ENCODE results near the gene ARSK.
"Not testable (repeated sequence)": the region's sequence is repeated elsewhere in the genome, so short reads cannot be mapped to it uniquely, and the experiment has no call there.

Gene ARSK

DNA sequence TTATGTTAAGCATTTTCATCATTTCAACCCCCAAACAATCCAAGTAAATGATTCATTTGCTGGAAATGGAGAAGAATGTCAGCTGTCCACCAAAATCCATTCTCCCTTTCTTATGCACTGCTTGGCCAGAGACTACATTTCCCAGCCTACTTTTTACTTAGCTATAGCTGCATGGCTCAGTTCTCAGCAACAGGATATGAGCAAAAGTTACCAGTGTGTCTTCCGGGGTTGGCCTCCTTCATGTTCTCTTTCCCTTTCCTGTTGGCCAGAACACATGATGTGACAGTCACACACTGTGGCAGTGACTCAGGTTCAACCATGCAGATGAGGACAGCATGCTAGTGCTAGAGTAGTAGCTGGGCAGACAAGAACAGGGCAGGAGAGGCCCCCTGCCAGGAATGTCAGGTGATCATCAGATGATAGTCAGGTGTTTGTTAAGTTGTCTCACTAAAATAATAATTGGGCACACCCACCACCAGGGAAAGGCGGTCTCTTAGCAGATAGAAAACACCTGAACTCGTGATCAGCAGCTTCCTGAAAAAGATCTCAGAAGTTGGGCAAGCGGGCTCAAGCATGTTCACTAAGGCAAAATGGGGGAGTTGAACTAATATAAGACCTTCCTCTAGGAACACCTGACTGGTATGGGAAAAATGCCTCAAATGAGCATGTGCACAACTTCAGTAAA lies 77.2 kb downstream of the ARSK start:
- H3K4me3 ChIP-seq (ENCODE audit: low read depth, low read length), result no peak overlapping the region
- TF ChIP-seq, protein P1, sequence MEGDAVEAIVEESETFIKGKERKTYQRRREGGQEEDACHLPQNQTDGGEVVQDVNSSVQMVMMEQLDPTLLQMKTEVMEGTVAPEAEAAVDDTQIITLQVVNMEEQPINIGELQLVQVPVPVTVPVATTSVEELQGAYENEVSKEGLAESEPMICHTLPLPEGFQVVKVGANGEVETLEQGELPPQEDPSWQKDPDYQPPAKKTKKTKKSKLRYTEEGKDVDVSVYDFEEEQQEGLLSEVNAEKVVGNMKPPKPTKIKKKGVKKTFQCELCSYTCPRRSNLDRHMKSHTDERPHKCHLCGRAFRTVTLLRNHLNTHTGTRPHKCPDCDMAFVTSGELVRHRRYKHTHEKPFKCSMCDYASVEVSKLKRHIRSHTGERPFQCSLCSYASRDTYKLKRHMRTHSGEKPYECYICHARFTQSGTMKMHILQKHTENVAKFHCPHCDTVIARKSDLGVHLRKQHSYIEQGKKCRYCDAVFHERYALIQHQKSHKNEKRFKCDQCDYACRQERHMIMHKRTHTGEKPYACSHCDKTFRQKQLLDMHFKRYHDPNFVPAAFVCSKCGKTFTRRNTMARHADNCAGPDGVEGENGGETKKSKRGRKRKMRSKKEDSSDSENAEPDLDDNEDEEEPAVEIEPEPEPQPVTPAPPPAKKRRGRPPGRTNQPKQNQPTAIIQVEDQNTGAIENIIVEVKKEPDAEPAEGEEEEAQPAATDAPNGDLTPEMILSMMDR (IDR thresholded peaks at IDR 0.05; ENCODE audit: insufficient read depth, low read depth, low read length, missing control alignments), result no peak
- peak; percentile 75 for DNase-seq (ENCODE audit: low read depth)

DNA sequence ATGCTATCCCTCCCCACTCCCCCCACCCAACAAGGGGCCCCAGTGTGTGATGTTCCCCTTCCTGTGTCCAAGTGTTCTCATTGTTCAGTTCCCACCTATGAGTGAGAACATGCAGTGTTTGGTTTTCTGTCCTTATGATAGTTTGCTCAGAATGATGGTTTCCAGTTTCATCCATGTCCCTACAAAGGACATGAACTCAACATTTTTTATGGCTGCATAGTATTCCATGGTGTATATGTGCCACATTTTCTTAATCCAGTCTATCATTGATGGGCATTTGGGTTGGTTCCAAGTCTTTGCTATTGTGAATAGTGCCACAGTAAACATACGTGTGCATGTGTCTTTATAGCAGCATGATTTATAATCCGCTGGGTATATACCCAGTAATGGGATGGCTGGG lies 78.0 kb downstream of the ARSK start:
- DNase-seq (ENCODE audit: low read depth); H3K4me3 ChIP-seq (ENCODE audit: low read depth, low read length): not testable (repeated sequence)

DNA sequence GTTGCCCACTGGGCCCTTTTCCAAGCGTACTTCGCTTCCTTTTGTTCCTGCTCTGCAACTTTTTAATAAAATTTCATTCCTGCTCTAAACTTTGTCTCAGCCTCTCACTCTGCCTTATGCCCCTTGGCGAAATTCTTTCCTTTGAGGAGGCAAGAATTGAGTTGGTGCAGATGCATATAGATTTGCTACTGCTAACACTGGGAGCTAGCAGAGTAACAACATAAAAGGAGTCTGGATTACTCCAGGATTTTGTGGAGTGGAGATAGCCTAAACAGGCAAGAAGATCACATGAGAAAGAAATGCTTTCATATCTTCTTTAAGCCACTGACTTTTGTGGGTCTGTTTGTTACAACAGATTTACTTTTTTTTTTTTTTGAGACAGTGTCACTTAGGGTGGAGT lies 78.8 kb downstream of the ARSK start:
- TF ChIP-seq, protein P1 (IDR thresholded peaks at IDR 0.05; ENCODE audit: insufficient read depth, low read depth, low read length, missing control alignments), result no peak
- H3K4me3 ChIP-seq (ENCODE audit: low read depth, low read length), result no peak overlapping the region
- DNase-seq (ENCODE audit: low read depth), result no peak

DNA sequence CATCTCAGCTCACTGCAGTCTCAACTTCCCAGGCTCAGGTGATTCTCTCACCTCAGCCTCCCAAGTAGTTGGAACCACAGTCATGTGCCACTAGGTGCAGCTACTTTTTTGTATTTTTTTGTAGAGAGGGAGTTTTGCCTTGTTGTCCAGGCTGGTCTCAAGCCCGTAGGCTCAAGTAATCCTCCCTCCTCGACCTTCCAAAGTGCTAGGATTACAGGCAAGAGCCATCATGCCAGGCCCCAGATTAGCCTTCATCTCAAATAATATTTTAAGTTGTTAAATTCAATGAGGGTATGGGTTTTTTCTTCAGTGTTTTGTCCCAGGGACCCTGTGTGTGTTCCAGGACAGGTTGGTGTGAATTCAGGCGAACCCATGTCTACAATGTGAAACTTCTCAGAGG lies 79.2 kb downstream of the ARSK start:
- TF ChIP-seq, protein P1 (IDR thresholded peaks at IDR 0.05; ENCODE audit: insufficient read depth, low read depth, low read length, missing control alignments), result no peak

DNA sequence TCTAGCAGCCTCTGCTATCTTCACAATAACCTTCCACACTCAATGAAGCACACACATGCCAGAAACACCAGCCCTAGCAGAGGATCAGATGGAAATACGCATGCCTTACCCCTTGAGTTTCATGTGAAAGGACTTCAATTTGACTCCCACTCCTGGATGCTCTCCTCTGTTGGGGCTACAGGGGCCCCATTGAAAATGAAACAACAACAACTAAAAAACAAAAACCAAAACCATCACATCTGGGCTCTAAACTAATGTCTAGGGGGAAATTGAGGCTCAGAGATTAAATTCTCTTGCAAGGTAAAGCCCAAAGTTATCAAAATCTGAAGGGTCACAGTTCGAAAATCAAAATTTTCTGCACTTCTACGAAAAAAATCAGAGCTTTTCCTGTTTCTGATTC lies 83.7 kb downstream of the ARSK start:
- no peak for DNase-seq (ENCODE audit: low read depth)
- TF ChIP-seq, protein P1 (IDR thresholded peaks at IDR 0.05; ENCODE audit: insufficient read depth, low read depth, low read length, missing control alignments), result no peak
- H3K4me3 ChIP-seq (ENCODE audit: low read depth, low read length), result peak overlapping the region; percentile 12; the same call in 1 of the 2 replicates

More for the DNA sequence above, 79.2 kb downstream of the ARSK start:
- DNase-seq (ENCODE audit: low read depth), result no peak
- H3K4me3 ChIP-seq (ENCODE audit: low read depth, low read length), result no peak overlapping the region

DNA sequence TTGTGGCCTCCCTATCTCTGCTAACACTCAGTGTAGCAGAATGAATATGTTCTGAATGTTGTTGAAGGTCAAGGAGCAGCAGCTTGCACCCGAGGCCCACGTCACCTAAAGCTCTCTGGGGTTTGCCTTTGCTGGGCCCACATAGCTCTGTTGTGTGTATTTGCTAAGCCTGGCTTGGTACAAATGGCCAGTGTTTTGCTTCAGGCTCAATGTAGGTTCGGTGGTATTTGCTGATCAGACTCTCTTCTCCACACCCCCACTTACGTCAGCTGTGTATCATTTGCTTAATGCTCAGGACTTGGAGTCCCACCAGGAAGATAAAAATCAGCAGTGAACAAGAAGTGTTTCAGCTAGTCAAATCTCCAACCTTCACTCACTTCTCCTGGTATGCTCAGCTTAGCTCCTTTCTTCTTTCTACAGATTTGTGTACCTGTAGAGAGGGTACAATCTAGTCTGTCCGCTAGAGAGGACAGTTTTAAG lies 86.9 kb downstream of the ARSK start:
- TF ChIP-seq, protein P1 (IDR thresholded peaks at IDR 0.05; ENCODE audit: insufficient read depth, low read depth, low read length, missing control alignments), result no peak
- DNase-seq (ENCODE audit: low read depth), result no peak
- H3K4me3 ChIP-seq (ENCODE audit: low read depth, low read length), result no peak overlapping the region

DNA sequence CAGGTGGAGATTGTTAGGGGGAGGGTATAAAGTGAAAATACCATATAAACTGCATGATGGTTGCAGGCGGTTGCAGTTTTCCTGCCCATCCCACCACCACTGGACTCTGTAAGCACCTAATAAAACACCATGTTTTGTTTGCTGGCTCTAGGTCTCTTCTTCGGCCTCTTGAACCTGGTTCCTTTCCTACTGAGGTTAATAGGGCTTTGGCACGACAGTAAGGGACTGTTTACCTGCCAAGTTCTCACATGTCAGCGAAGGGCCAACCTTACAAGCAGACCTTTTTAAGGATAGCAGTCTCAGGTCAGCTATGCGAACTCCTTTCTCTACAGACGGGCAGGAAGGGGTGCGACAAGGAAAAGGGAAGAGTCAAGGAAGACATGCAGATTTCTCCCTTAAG lies 88.3 kb downstream of the ARSK start:
- TF ChIP-seq, protein P1 (IDR thresholded peaks at IDR 0.05; ENCODE audit: insufficient read depth, low read depth, low read length, missing control alignments), result no peak
- no peak for DNase-seq (ENCODE audit: low read depth)
- no peak overlapping the region for H3K4me3 ChIP-seq (ENCODE audit: low read depth, low read length)
